WTC11 (cell line): Measurements from ENCODE around the gene LTBP2.

ENCODE experiments used
- CTCF ChIP-seq: fragments of 200-600 bp; IDR thresholded peaks from 2 replicates; pipeline ENCODE4 v1.8.0; 2022; ENCODE audit warnings: antibody characterized with exemption
- E2F1 ChIP-seq: sonication (generic); formaldehyde crosslinking; IDR thresholded peaks from 2 replicates; pipeline ENCODE4 v1.8.0; 2022; ENCODE audit warnings: mild to moderate bottlenecking, missing genetic modification reagents
- FOXJ3 ChIP-seq: sonication (generic); formaldehyde crosslinking; IDR thresholded peaks from 2 replicates; pipeline ENCODE4 v1.9.0; 2021; ENCODE audit warnings: missing genetic modification reagents, mild to moderate bottlenecking, borderline replicate concordance
- FOXK1 ChIP-seq: sonication (generic); formaldehyde crosslinking; IDR thresholded peaks from 2 replicates; pipeline ENCODE4 v1.8.0; 2022; ENCODE audit warnings: mild to moderate bottlenecking, moderate library complexity, missing genetic modification reagents
- GABPB1 ChIP-seq: sonication (generic); formaldehyde crosslinking; IDR thresholded peaks from 2 replicates; pipeline ENCODE4 v1.8.1; 2023; ENCODE audit warnings: mild to moderate bottlenecking, missing genetic modification reagents
- MAX ChIP-seq: sonication (generic); formaldehyde crosslinking; IDR thresholded peaks from 2 replicates; pipeline ENCODE4 v1.8.0; 2022; ENCODE audit warnings: mild to moderate bottlenecking, missing genetic modification reagents
- PRDM15 ChIP-seq: sonication (generic); formaldehyde crosslinking; IDR thresholded peaks from 2 replicates; pipeline ENCODE4 v1.8.0; 2022; ENCODE audit warnings: missing genetic modification reagents
- RELA ChIP-seq: sonication (generic); formaldehyde crosslinking; IDR thresholded peaks from 2 replicates; pipeline ENCODE4 v1.8.1; 2022; ENCODE audit warnings: missing genetic modification reagents, mild to moderate bottlenecking, borderline replicate concordance
- RORB ChIP-seq: fragments of 250-450 bp; sonication (Bioruptor Pico); IDR thresholded peaks from 2 replicates; pipeline ENCODE4 v1.9.0; 2021; ENCODE audit warnings: mild to moderate bottlenecking
- SOX15 ChIP-seq: fragments of 250-450 bp; sonication (Bioruptor Pico); IDR thresholded peaks from 2 replicates; pipeline ENCODE4 v1.9.0; 2021; ENCODE audit warnings: mild to moderate bottlenecking
- ZNF396 ChIP-seq: fragments of 250-450 bp; sonication (Bioruptor Pico); IDR thresholded peaks from 2 replicates; pipeline ENCODE4 v1.8.0; 2021; ENCODE audit warnings: mild to moderate bottlenecking, moderate library complexity, borderline replicate concordance

- TF ChIP-seq RELA (CRISPR knock-in tag) (no peak), CTCF (no peak), ZNF396 (CRISPR knock-in tag) (no peak), FOXK1 (no peak), E2F1 (CRISPR knock-in tag) (no peak), FOXJ3 (no peak), MAX (CRISPR knock-in tag) (no peak), RORB (CRISPR knock-in tag) (no peak), GABPB1 (CRISPR knock-in tag) (no peak), SOX15 (CRISPR knock-in tag) (no peak), PRDM15 (CRISPR knock-in tag) (no peak)
Measured at GRCh38 chr14:74619672-74620131, 7.7 kb upstream of the LTBP2 start.
